Vagina (tissue), 2 donors: ENCODE results near the gene ITPKB.

ENCODE experiments used
- POLR2A ChIP-seq, 2 donors: fragments of 450-650 bp; IDR thresholded peaks; one replicate each; pipeline ENCODE4 v1.6.1; 2017; ENCODE audit warnings: antibody characterized with exemption in 2 of 2, mild to moderate bottlenecking in 2 of 2, moderate library complexity in 2 of 2
- POLR2AphosphoS5 ChIP-seq, 2 donors: sonication (generic); formaldehyde crosslinking; IDR thresholded peaks; one replicate each; pipeline ENCODE4 v1.9.0; 2017; ENCODE audit warnings: antibody characterized with exemption in 2 of 2, mild to moderate bottlenecking in 2 of 2, low read depth in 1 of 2; ENCODE audit not compliant: insufficient read depth in 1 of 2

DNA sequence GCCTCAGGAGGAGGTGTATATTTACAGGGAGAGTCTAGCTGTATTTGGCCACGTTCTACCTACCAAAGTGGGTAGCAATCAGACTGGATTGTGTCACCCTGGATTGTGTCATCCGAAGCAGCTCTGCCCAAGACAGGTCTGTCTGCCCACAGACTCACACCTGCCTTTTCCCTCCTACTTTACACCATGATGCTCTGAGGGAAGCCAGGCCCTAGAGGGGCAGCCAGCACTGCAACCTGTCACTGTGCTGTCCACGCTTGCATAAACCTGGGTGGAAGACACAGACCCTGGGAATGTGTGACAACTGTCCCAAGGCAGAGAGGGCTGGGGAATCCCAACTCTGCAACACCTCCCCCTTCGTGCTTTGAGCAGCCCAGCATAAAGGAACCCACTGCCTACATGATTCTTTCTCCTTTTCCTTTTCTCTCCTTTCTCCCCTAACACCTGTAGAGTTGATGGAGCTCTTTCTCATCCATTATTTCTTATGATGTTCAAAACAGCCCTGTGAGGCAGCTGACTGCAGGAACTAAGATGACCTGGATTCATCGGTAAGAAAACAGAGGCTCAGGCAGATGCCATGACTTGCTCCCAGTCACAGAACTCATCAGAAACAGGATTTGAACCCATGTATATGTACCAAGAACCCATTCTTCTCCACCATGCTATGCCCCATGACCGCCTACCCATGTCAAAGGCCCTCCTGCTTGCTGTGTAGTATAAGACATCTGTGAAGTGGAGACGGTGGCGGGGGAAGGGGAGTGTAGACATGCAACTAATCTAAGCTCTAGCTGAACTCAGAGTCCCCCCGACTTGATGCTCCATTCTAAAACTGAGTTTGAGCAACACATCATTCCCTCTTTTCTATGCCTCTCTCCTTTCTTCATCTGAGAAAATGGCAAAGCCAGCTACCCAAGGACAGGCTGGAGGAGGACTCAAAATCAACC, 55.9 kb downstream of the ITPKB start:
- TF ChIP-seq POLR2AphosphoS5 (IDR thresholded peaks at IDR 0.05; ENCODE audit: insufficient read depth in 1 of 2, low read depth in 1 of 2) (no peak), POLR2A (IDR thresholded peaks at IDR 0.05) (no peak)
